Neural progenitor cell (in vitro differentiated cells): Measurements from ENCODE around the gene SNX8. TPM values are rescaled to one million over a fixed set of nuclear protein-coding genes. Genes with fewer than 3 reads are reported as not detected.

ENCODE experiments used
- DNase-seq: peaks from one replicate; pipeline ENCODE4 v3.0.0-alpha.2; 2016; ENCODE audit warnings: low spot score
- H2AFZ ChIP-seq: fragments of 200-600 bp; sonication (generic); replicated peaks from 2 replicates; pipeline ENCODE4 v1.6.1; 2016; ENCODE audit warnings: antibody characterized with exemption
- H3F3A ChIP-seq: fragments of 200-600 bp; sonication (generic); 2 replicates; pipeline ENCODE4 v1.6.1; 2016; ENCODE audit warnings: antibody characterized with exemption, low read depth
- H3K27ac ChIP-seq: fragments of 200-600 bp; sonication (generic); 2 replicates; pipeline ENCODE4 v1.5.1; 2016; ENCODE audit warnings: mild to moderate bottlenecking
- H3K27me3 ChIP-seq: fragments of 200-600 bp; sonication (generic); 2 replicates; pipeline ENCODE4 v1.6.1; 2016; ENCODE audit warnings: mild to moderate bottlenecking, moderate library complexity
- H3K36me3 ChIP-seq: fragments of 200-600 bp; sonication (generic); 2 replicates; pipeline ENCODE4 v1.5.1; 2016
- H3K4me1 ChIP-seq: fragments of 200-600 bp; sonication (generic); 2 replicates; pipeline ENCODE4 v1.6.1; 2016; ENCODE audit warnings: mixed run types
- H3K4me2 ChIP-seq: fragments of 200-600 bp; sonication (generic); 2 replicates; pipeline ENCODE4 v1.6.1; 2016
- H3K4me3 ChIP-seq: fragments of 200-600 bp; sonication (generic); 2 replicates; pipeline ENCODE4 v1.5.1; 2016
- H3K79me2 ChIP-seq: fragments of 200-600 bp; sonication (generic); 2 replicates; pipeline ENCODE4 v1.6.1; 2016; ENCODE audit warnings: low read depth
- H3K9ac ChIP-seq: fragments of 200-600 bp; sonication (generic); 2 replicates; pipeline ENCODE4 v1.6.1; 2016
- H3K9me3 ChIP-seq: fragments of 200-600 bp; sonication (generic); 2 replicates; pipeline ENCODE4 v1.5.1; 2016; ENCODE audit warnings: low read depth
- H4K20me1 ChIP-seq: fragments of 200-600 bp; sonication (generic); 2 replicates; pipeline ENCODE4 v1.6.1; 2016; ENCODE audit warnings: low read depth
- H3K27ac Mint-ChIP-seq: 3 replicates; pipeline ENCODE4 v1.8.0; 2021; ENCODE audit warnings: mixed read lengths
- H3K27me3 Mint-ChIP-seq: 2 replicates; pipeline ENCODE4 v1.8.0; 2022; ENCODE audit warnings: low read depth, mild to moderate bottlenecking, inconsistent platforms, moderate library complexity, mixed read lengths; ENCODE audit not compliant: insufficient read depth
- H3K36me3 Mint-ChIP-seq: 3 replicates; pipeline ENCODE4 v1.8.0; 2021; ENCODE audit warnings: mixed read lengths
- H3K4me1 Mint-ChIP-seq: 3 replicates; pipeline ENCODE4 v1.8.0; 2021; ENCODE audit warnings: mixed read lengths
- H3K4me3 Mint-ChIP-seq: 3 replicates; pipeline ENCODE4 v1.8.0; 2021; ENCODE audit warnings: mild to moderate bottlenecking, moderate library complexity, mixed read lengths
- H3K9me3 Mint-ChIP-seq: 3 replicates; pipeline ENCODE4 v1.8.0; 2020; ENCODE audit warnings: mixed read lengths
- CTCF ChIP-seq: fragments of 200-600 bp; sonication (generic); IDR thresholded peaks from 2 replicates; pipeline ENCODE4 v1.5.1; 2017; ENCODE audit warnings: antibody characterized with exemption, mild to moderate bottlenecking
- EZH2 ChIP-seq: fragments of 200-600 bp; sonication (generic); IDR thresholded peaks from 2 replicates; pipeline ENCODE4 v1.6.1; 2017; ENCODE audit warnings: antibody characterized with exemption, mild to moderate bottlenecking, moderate library complexity
- EZH2phosphoT487 ChIP-seq: fragments of 200-600 bp; sonication (generic); IDR thresholded peaks from 2 replicates; pipeline ENCODE4 v1.6.1; 2017; ENCODE audit warnings: antibody characterized with exemption
- total RNA-seq: library from RNA; depleted of rRNA; stranded (reverse); fragments of >200 nt; gene quantifications from 2 replicates; pipeline ENCODE4 v1.2.3, GENCODE V29; 2015; ENCODE audit warnings: low replicate concordance

The SNX8 gene
- total RNA-seq, 1 donor from 2014 or later: 3.6 TPM

- Histone ChIP-seq H3K9ac (no peak overlapping the region), H3K9me3 (no peaks in the 10 kb centered on the region), H3K27ac (no peak overlapping the region), H3K4me3 (no peak overlapping the region), H2AFZ (no peak overlapping the region), H3K79me2 (no peaks in the 10 kb centered on the region), H3K4me2 (no peak overlapping the region), H3K27me3 (no peaks in the 10 kb centered on the region), H3K36me3 (no peaks in the 10 kb centered on the region), H4K20me1 (no peaks in the 10 kb centered on the region), H3K4me1 (no peaks in the 10 kb centered on the region), H3F3A (no peaks in the 10 kb centered on the region)
- TF ChIP-seq EZH2 (no peak), EZH2phosphoT487 (no peak), CTCF (no peak)
- Mint-ChIP-seq H3K4me3 (no peak overlapping the region), H3K27me3 (peaks cover 6% of the 10 kb centered on the region), H3K9me3 (peaks cover 7% of the 10 kb centered on the region), H3K4me1 (peaks cover 8% of the 10 kb centered on the region), H3K27ac (peak overlapping the region; percentile 13), H3K36me3 (peaks cover 13% of the 10 kb centered on the region)
- no peak for DNase-seq
Measured at GRCh38 chr7:2264158-2264557, 50.1 kb downstream of the SNX8 start.

- H3K9me3 ChIP-seq: no peaks in the 10 kb centered on the region
- no peaks in the 10 kb centered on the region for H3K36me3 ChIP-seq
- H2AFZ ChIP-seq: no peak overlapping the region
- Mint-ChIP-seq H3K36me3 (peaks cover 12% of the 10 kb centered on the region), H3K9me3 (peaks cover 5% of the 10 kb centered on the region), H3K27ac (no peak overlapping the region), H3K4me3 (no peak overlapping the region), H3K27me3 (peaks cover 5% of the 10 kb centered on the region), H3K4me1 (peaks cover 6% of the 10 kb centered on the region)
- no peaks in the 10 kb centered on the region for H3K27me3 ChIP-seq
- no peak overlapping the region for H3K9ac ChIP-seq
- no peak overlapping the region for H3K4me3 ChIP-seq
- H3K79me2 ChIP-seq: no peaks in the 10 kb centered on the region
- no peaks in the 10 kb centered on the region for H3K4me1 ChIP-seq
- no peak for TF ChIP-seq EZH2
- no peak for TF ChIP-seq EZH2phosphoT487
- H3F3A ChIP-seq: no peaks in the 10 kb centered on the region
- H4K20me1 ChIP-seq: no peaks in the 10 kb centered on the region
- DNase-seq: no peak
- H3K4me2 ChIP-seq: no peak overlapping the region
- no peak overlapping the region for H3K27ac ChIP-seq
Measured at GRCh38 chr7:2263176-2263575, 51.1 kb downstream of the SNX8 start.

- H3K4me3 ChIP-seq: no peak overlapping the region
- H3K4me1 Mint-ChIP-seq: peaks cover 4% of the 10 kb centered on the region
- no peak overlapping the region for H2AFZ ChIP-seq
- peaks cover under 1% of the 10 kb centered on the region for H3K9me3 Mint-ChIP-seq
- H3K4me2 ChIP-seq: no peak overlapping the region
- no peaks in the 10 kb centered on the region for H3K79me2 ChIP-seq
- TF ChIP-seq EZH2 (no peak), CTCF (no peak), EZH2phosphoT487 (no peak)
- no peaks in the 10 kb centered on the region for H3K9me3 ChIP-seq
- no peaks in the 10 kb centered on the region for H3K4me1 ChIP-seq
- no peaks in the 10 kb centered on the region for H3F3A ChIP-seq
- H3K36me3 ChIP-seq: no peaks in the 10 kb centered on the region
- H3K27ac Mint-ChIP-seq: no peak overlapping the region
- H3K4me3 Mint-ChIP-seq: no peak overlapping the region
- H3K27me3 ChIP-seq: no peaks in the 10 kb centered on the region
- peaks cover 9% of the 10 kb centered on the region for H3K36me3 Mint-ChIP-seq
- peaks cover 5% of the 10 kb centered on the region for H3K27me3 Mint-ChIP-seq
- no peak overlapping the region for H3K9ac ChIP-seq
- H3K27ac ChIP-seq: no peak overlapping the region
- DNase-seq: no peak
- no peaks in the 10 kb centered on the region for H4K20me1 ChIP-seq
Measured at GRCh38 chr7:2261611-2262010, 52.6 kb downstream of the SNX8 start.

GRCh38 chr7:2260820-2261219 lies 53.4 kb downstream of the SNX8 start:
- Mint-ChIP-seq H3K27ac (no peak overlapping the region), H3K4me3 (no peak overlapping the region), H3K4me1 (peaks cover 4% of the 10 kb centered on the region), H3K36me3 (peaks cover 11% of the 10 kb centered on the region), H3K9me3 (no peaks in the 10 kb centered on the region), H3K27me3 (peaks cover 5% of the 10 kb centered on the region)
- Histone ChIP-seq H3K9ac (no peak overlapping the region), H2AFZ (no peak overlapping the region), H3K79me2 (no peaks in the 10 kb centered on the region), H3K36me3 (no peaks in the 10 kb centered on the region), H3K9me3 (no peaks in the 10 kb centered on the region), H3K27ac (no peak overlapping the region), H3K4me3 (no peak overlapping the region), H3K4me2 (no peak overlapping the region), H3K4me1 (no peaks in the 10 kb centered on the region), H3K27me3 (no peaks in the 10 kb centered on the region), H4K20me1 (no peaks in the 10 kb centered on the region), H3F3A (no peaks in the 10 kb centered on the region)
- DNase-seq: no peak
- no peak for TF ChIP-seq CTCF
- no peak for TF ChIP-seq EZH2phosphoT487
- no peak for TF ChIP-seq EZH2
